Measurements from ENCODE around the gene SF3B2. TPM values are rescaled to one million over a fixed set of nuclear protein-coding genes. Genes with fewer than 3 reads are reported as not detected.
A peak's percentile ranks its signal among the peaks of the same experiment; 100 is the strongest.

The SF3B2 gene
- total and polyA plus RNA-seq, 9 donors = 96.9 to 168 (median 137) TPM

DNA sequence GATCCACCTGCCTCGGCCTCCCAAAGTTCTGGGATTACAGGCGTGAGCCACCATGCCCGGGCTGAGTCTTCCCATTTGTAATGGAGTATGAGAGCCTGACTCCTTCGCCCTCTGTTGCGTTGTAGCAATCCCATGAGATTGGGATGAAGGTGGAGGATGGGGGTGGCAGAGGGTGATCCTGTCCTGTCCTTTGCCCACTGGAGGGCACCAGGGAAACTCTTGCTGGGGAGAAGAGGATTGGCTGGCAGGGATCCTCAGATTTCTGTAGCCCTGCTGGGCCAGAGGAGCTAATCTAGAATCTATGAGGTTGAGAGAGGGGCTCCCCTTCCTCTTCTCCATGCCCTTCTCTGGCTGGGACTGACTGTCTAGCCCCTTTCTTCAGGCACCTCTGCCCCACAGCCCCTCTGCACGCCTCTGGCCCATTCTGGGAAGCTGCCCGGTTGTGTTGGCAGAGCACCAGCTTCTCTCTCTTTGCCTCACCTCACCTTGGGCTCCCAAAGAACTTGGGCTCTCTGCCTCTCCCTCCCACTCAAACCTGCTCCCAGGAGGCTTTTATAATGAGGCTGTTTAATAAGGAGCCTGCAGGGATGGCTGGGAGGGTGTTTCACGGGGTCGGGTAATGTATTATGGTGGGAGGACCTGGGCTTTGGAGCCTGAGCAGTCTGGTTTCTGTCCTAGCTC is 16.4 kb upstream of the SF3B2 start:
- 74% methylated on average over 7 of the region's 9 CpGs for WGBS (ENCODE audit: insufficient coverage)
- no peak for DNase-seq
- Histone ChIP-seq H3K4me3 (ENCODE audit: low read length) (no peak overlapping the region), H3K27ac (ENCODE audit: low read length) (no peak overlapping the region), H3K9me3 (replicated peaks; ENCODE audit: control insufficient read depth, low read depth, low read length) (no peaks in the 10 kb centered on the region), H3K36me3 (ENCODE audit: control insufficient read depth, insufficient read depth, low read length) (no peaks in the 10 kb centered on the region), H3K27me3 (ENCODE audit: control insufficient read depth, insufficient read depth, low read length) (peaks cover 5% of the 10 kb centered on the region), H3K4me1 (ENCODE audit: control insufficient read depth, insufficient read depth, low read length) (no peaks in the 10 kb centered on the region)

DNA sequence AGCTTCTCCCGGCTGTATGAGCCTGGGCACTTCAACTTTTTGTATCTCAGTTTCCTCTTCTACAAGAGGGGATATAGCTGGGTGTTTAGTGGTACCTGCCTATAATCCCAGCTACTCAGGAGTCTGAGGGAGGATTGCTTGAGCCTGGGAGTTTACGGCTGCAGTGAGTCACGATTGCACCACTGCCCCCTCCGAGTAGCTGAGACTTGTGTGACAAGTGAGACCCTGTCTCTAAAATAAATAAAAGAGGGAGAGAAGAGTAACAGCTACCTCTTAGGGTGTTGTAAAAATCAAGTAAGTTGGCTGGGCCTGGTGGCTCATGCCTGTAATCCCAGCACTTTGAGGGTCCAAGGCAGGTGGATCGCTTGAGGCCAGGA is 15.8 kb upstream of the SF3B2 start:
- Histone ChIP-seq H3K27ac (ENCODE audit: low read length) (no peak overlapping the region), H3K36me3 (ENCODE audit: control insufficient read depth, insufficient read depth, low read length) (no peaks in the 10 kb centered on the region)
- WGBS (ENCODE audit: insufficient coverage) = 75% methylated on average over 2 of the region's 5 CpGs

DNA sequence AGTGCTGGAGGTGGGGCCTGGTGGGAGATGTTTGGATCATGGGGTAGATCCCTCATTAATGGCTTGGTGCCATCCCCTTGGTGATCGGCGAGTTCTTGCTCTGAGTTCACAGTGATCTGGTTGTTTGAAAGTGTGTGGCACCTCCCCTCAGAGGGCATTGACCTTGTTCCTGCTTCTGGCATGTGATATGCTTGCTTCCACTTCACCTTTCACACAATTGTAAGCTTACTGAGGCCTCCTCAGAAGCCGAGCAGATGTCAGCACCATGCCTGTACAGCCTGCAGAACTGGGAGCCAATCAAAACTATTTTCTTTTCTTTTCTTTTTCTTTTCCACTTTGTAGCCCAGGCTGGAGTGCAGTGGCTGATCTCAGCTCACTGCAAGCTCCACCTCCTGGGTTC is 14.8 kb upstream of the SF3B2 start:
- Histone ChIP-seq H3K4me1 (ENCODE audit: control insufficient read depth, insufficient read depth, low read length) (no peaks in the 10 kb centered on the region), H3K27ac (ENCODE audit: low read length) (no peak overlapping the region), H3K36me3 (ENCODE audit: control insufficient read depth, insufficient read depth, low read length) (no peaks in the 10 kb centered on the region), H3K9me3 (replicated peaks; ENCODE audit: control insufficient read depth, low read depth, low read length) (no peaks in the 10 kb centered on the region), H3K27me3 (ENCODE audit: control insufficient read depth, insufficient read depth, low read length) (peaks cover 5% of the 10 kb centered on the region), H3K4me3 (ENCODE audit: low read length) (no peak overlapping the region)
- DNase-seq = no peak
- WGBS (ENCODE audit: insufficient coverage) = no CpG with 5 or more reads among the region's 3 CpGs

More for the DNA sequence above, 15.8 kb upstream of the SF3B2 start:
- H3K9me3 ChIP-seq (replicated peaks; ENCODE audit: control insufficient read depth, low read depth, low read length) = no peaks in the 10 kb centered on the region
- peaks cover 5% of the 10 kb centered on the region for H3K27me3 ChIP-seq (ENCODE audit: control insufficient read depth, insufficient read depth, low read length)
- H3K4me3 ChIP-seq (ENCODE audit: low read length) = no peak overlapping the region
- H3K4me1 ChIP-seq (ENCODE audit: control insufficient read depth, insufficient read depth, low read length) = no peaks in the 10 kb centered on the region
- no peak for DNase-seq

DNA sequence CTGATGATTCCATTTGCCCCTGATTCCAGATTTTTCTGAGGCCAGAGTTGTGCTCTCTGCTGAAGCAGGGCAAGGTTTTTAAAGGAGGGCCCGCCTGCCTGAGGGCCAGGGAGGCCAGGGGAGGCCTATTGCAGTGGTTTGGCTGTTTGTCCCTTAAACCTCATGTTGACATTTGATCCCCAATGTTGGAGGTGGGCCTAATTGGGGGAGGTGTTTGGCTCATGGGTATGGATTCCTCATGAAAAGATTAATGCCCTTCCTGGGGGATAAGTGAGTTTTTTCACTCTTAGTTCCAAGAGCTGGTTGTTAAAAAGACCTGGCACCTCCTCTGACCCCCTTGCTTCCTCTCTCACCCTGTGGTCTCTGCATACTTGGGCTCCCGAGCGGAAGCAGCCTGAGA is 12.4 kb upstream of the SF3B2 start:
- Histone ChIP-seq H3K4me1 (ENCODE audit: control insufficient read depth, insufficient read depth, low read length) (no peaks in the 10 kb centered on the region), H3K4me3 (ENCODE audit: low read length) (no peak overlapping the region), H3K27ac (ENCODE audit: low read length) (no peak overlapping the region), H3K27me3 (ENCODE audit: control insufficient read depth, insufficient read depth, low read length) (peaks cover 2% of the 10 kb centered on the region), H3K36me3 (ENCODE audit: control insufficient read depth, insufficient read depth, low read length) (no peaks in the 10 kb centered on the region), H3K9me3 (replicated peaks; ENCODE audit: control insufficient read depth, low read depth, low read length) (no peaks in the 10 kb centered on the region)
- WGBS (ENCODE audit: insufficient coverage) = 92% methylated on average over 2 of the region's 3 CpGs
- no peak for DNase-seq

DNA sequence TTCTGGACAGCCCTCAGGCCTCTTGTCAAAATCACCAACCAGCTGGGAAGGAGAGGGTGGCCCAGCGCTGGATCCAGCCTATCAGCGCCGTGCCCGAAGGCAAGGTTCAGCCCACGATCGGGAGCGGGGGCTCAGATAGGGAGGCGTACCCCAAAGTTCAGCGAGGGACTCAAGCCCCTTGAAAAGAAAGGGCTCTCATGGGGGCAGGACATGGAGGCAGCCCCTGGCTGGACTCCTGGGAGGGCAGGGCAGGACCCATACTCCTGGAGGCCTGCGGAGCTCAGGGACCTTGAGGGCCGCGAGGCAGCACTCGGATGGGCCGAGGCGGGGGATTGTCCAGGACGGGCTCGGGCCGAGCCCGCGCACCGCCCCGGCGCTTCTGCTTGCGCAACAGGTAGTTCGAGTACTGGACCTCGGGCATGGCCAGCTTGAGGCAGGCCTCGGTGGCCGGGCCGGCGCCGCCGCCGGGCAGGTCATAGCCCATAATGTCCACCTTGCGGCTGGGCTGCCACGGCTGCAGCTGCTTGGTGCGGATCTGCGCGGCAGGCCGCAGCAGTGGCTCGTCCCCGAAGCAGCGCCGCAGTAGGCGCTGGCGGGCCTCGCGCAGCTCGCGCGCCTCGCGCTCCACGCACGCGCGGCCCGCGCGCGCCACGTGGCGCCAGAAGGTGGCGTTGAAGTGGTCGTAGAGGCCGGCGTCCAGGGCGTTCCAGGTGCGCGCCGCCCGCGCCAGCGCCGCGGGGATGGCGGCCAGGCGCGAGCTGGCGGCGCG is 9.8 kb upstream of the SF3B2 start:
- Histone ChIP-seq H3K4me3 (ENCODE audit: low read length) (no peak overlapping the region), H3K36me3 (ENCODE audit: control insufficient read depth, insufficient read depth, low read length) (no peaks in the 10 kb centered on the region), H3K27me3 (ENCODE audit: control insufficient read depth, insufficient read depth, low read length) (peaks cover 7% of the 10 kb centered on the region), H3K9me3 (replicated peaks; ENCODE audit: control insufficient read depth, low read depth, low read length) (no peaks in the 10 kb centered on the region), H3K4me1 (ENCODE audit: control insufficient read depth, insufficient read depth, low read length) (peaks cover 4% of the 10 kb centered on the region), H3K27ac (ENCODE audit: low read length) (no peak overlapping the region)
- no peak for DNase-seq
- whole genome bisulfite sequencing (ENCODE audit: insufficient coverage) = 96% methylated on average over 80 of the region's 81 CpGs

DNA sequence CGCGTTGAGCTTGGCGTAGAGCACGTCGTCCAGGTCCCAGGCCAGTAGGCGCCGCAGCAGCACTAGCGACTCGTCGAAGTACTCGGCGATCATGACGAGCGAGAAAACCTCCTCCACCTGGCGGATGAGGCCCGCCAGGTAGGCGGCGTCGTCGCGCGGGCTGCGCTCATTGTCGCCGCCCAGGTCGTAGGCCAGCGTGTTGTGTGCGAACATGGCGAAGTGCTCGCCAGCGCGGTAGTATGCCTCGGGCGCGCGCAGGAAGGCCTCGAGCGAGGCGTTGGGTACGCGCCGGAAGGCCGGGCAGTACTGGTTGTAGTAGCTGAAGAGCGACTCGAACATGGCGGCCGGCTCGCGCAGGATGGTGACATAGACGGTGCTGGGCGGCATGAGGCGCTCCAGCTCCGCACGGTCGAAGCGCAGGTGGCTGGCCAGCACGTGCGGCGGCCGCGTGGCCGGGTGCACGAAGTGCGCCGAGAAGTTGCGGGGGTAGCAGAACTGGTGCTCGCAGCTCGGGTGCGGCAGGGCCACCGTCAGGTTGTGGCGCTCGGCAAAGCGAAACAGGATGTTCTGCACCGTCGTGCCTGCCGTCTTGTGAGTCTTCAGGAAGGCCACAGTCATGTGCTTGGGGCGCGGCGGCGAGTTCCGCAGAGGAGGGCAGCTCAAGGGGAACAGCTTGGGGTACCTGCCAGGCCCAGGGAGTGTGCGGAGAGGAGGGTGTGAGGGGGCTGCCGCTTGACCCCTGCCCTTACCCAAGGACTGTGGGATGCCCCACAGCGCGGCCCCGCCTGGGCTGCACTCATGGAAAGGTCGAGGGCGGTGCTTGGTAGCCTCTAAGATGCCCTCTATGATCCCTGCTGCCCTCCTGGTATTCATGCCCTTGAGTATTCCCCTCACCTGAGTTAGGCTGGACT is 8.9 kb upstream of the SF3B2 start:
- Histone ChIP-seq H3K27me3 (ENCODE audit: control insufficient read depth, insufficient read depth, low read length) (peaks cover 12% of the 10 kb centered on the region), H3K36me3 (ENCODE audit: control insufficient read depth, insufficient read depth, low read length) (no peaks in the 10 kb centered on the region), H3K4me1 (ENCODE audit: control insufficient read depth, insufficient read depth, low read length) (peaks cover 4% of the 10 kb centered on the region), H3K9me3 (replicated peaks; ENCODE audit: control insufficient read depth, low read depth, low read length) (no peaks in the 10 kb centered on the region), H3K4me3 (ENCODE audit: low read length) (no peak overlapping the region), H3K27ac (ENCODE audit: low read length) (no peak overlapping the region)
- DNase-seq = no peak
- 96% methylated on average over 80 of the region's 88 CpGs for WGBS (ENCODE audit: insufficient coverage)

DNA sequence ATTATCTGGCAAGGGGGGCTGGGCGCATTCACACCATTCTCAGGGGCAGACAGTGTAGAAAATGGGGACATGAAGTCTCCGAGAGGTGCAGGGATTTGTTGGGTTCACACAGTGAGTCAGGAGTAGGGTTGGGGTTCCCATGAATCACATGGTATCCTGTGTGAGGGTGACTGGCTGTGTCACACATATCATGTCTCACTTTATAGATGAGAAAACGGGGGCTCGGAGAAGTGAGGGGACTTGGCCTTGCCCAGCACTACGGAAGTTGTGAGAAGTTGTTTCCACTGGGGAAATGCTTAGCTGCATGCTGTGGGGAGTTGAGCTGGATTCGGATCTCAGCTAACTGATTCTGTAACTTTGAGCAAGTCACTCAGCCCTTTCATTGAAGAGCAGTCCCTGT is 7.4 kb upstream of the SF3B2 start:
- WGBS (ENCODE audit: insufficient coverage) = 69% methylated on average over 4 of the region's 6 CpGs
- no peak overlapping the region for H3K4me3 ChIP-seq (ENCODE audit: low read length)
- H3K4me1 ChIP-seq (ENCODE audit: control insufficient read depth, insufficient read depth, low read length) = peaks cover 8% of the 10 kb centered on the region
- H3K27ac ChIP-seq (ENCODE audit: low read length) = no peak overlapping the region
- H3K36me3 ChIP-seq (ENCODE audit: control insufficient read depth, insufficient read depth, low read length) = no peaks in the 10 kb centered on the region
- no peak for DNase-seq
- H3K27me3 ChIP-seq (ENCODE audit: control insufficient read depth, insufficient read depth, low read length) = peaks cover 21% of the 10 kb centered on the region
- no peaks in the 10 kb centered on the region for H3K9me3 ChIP-seq (replicated peaks; ENCODE audit: control insufficient read depth, low read depth, low read length)

DNA sequence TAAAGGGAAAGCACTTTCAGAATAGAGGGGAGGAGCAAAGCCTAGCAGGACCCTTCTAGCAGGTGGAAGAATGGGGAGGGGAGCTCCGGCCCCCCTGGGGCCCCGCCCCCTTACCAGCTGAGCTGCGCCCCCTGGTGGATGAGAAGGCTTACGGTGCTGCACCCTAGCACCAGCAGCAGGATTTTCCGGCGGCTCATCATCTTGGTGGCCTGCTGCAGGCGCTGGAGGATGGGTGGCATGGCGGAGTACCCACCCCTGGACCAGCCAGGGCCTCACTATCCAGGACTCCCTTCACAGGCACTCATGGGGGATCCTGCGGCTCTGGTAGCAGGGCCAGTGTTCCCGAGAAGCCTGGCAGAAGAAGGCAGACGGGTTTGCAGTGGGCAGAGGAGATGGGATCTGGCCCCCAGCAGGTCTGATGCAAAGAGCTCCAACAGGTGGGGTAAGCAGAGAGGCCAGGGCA is 7.0 kb upstream of the SF3B2 start:
- H3K27ac ChIP-seq (ENCODE audit: low read length) = no peak overlapping the region
- 4% methylated on average over 9 of the region's 11 CpGs for WGBS (ENCODE audit: insufficient coverage)
- peak; percentile 77 for DNase-seq
- H3K9me3 ChIP-seq (replicated peaks; ENCODE audit: control insufficient read depth, low read depth, low read length) = no peaks in the 10 kb centered on the region
- H3K4me3 ChIP-seq (ENCODE audit: low read length) = no peak overlapping the region
- peaks cover 21% of the 10 kb centered on the region for H3K27me3 ChIP-seq (ENCODE audit: control insufficient read depth, insufficient read depth, low read length)
- H3K4me1 ChIP-seq (ENCODE audit: control insufficient read depth, insufficient read depth, low read length) = peaks cover 8% of the 10 kb centered on the region
- no peaks in the 10 kb centered on the region for H3K36me3 ChIP-seq (ENCODE audit: control insufficient read depth, insufficient read depth, low read length)

DNA sequence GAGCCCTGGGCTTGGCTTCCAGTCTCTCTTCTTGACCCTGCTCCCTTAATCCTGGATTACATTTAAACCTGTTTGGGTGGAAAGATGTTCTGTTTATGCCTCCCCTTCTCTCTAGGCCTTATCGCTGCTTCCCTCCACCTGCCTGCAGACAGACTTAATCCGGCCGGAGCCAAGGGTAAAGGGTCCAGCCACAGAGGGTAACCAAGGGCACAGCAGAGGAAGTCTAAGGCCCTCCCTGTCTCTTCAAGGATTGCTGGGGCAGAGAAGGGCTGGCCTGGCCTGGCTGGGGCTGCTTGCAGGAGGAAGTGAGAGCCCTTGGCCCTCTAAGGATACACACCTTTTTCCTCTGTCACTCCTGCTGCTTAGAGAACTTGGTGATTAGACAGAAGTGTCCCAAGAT is 5.3 kb upstream of the SF3B2 start:
- Histone ChIP-seq H3K27me3 (ENCODE audit: control insufficient read depth, insufficient read depth, low read length) (peaks cover 21% of the 10 kb centered on the region), H3K36me3 (ENCODE audit: control insufficient read depth, insufficient read depth, low read length) (no peaks in the 10 kb centered on the region), H3K9me3 (replicated peaks; ENCODE audit: control insufficient read depth, low read depth, low read length) (no peaks in the 10 kb centered on the region), H3K4me1 (ENCODE audit: control insufficient read depth, insufficient read depth, low read length) (peaks cover 19% of the 10 kb centered on the region), H3K4me3 (ENCODE audit: low read length) (no peak overlapping the region), H3K27ac (ENCODE audit: low read length) (no peak overlapping the region)
- WGBS (ENCODE audit: insufficient coverage) = 79% methylated on average over 2 of the region's 3 CpGs
- DNase-seq = no peak
